Measurements from ENCODE around the gene RAI1. TPM values are rescaled to one million over a fixed set of nuclear protein-coding genes. Genes with fewer than 3 reads are reported as not detected.

RAI1 gene
- total RNA-seq, 1 donor from 2014 or later = 46.2 TPM

DNA sequence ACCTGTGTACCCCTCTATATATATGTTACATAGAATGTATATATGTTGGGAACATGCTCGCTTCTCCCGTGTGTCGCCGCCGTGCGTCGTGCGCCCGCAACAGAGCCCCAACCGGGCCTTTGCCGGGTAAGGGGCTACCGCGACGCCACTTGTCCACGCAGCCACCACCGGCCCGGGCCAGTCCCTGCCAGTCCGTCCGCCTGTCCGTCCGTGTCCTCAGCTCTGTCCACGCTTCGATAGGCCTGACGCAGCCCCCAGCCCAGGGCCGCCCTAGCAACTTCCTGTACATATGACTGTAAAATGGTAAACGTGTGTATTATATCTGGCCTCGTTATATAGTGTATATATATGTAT, 129.6 kb downstream of the RAI1 start:
- no peak overlapping the region for H3K27ac Mint-ChIP-seq (ENCODE audit: unreplicated experiment)
- TF ChIP-seq, protein P1, sequence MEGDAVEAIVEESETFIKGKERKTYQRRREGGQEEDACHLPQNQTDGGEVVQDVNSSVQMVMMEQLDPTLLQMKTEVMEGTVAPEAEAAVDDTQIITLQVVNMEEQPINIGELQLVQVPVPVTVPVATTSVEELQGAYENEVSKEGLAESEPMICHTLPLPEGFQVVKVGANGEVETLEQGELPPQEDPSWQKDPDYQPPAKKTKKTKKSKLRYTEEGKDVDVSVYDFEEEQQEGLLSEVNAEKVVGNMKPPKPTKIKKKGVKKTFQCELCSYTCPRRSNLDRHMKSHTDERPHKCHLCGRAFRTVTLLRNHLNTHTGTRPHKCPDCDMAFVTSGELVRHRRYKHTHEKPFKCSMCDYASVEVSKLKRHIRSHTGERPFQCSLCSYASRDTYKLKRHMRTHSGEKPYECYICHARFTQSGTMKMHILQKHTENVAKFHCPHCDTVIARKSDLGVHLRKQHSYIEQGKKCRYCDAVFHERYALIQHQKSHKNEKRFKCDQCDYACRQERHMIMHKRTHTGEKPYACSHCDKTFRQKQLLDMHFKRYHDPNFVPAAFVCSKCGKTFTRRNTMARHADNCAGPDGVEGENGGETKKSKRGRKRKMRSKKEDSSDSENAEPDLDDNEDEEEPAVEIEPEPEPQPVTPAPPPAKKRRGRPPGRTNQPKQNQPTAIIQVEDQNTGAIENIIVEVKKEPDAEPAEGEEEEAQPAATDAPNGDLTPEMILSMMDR (IDR thresholded peaks at IDR 0.05; ENCODE audit: unreplicated experiment) = no peak
- no peaks in the 10 kb centered on the region for H3K9me3 Mint-ChIP-seq (ENCODE audit: unreplicated experiment)
- peaks cover 16% of the 10 kb centered on the region for H3K4me1 Mint-ChIP-seq (ENCODE audit: unreplicated experiment)
- no peak for DNase-seq (ENCODE audit: low spot score)
- peaks cover 12% of the 10 kb centered on the region for H3K36me3 Mint-ChIP-seq (ENCODE audit: low read depth, unreplicated experiment)
- H3K4me3 Mint-ChIP-seq (ENCODE audit: unreplicated experiment) = no peak overlapping the region
- H3K27me3 Mint-ChIP-seq (ENCODE audit: unreplicated experiment) = peaks cover 40% of the 10 kb centered on the region

DNA sequence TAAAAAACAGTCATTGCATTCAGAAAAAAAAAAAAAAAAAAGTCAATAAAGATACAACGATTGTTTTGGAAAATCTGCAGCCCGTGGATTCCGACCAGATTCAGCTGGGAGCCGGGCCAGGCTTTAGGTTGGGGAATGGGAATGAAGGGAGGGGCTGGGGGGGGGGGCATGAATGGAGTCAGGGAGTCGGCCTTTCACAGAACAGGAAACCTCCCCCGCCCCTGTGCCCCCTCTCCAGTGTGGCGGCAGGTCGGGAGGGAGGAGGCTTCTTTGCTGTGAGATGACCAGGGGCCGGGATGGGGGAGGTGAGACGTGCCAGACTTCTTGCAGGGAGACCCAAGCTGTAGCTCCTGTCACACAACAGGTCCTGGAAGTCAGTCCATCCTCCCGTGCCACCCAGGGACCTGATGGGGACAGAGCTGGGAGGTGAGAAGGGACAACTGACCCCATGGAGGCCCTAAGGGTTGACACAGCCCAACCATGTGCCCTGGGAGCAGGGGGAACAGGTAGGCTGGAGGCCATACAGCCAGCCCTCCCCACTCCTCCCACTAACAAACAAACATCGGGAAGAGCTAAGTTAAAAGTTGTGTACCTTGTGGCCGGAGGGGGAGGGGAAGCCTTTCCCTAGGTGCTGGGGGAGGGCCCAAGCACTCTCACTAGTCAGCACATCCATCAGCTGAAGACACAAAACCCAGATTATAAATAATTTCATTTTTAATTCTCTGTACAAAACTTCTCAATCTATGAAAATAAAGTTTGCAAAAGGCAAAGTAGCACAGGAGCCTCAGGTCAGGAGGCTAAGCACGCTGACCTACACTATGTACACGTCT, 130.3 kb downstream of the RAI1 start:
- Mint-ChIP-seq H3K36me3 (ENCODE audit: low read depth, unreplicated experiment) (peaks cover 7% of the 10 kb centered on the region), H3K9me3 (ENCODE audit: unreplicated experiment) (no peaks in the 10 kb centered on the region), H3K27me3 (ENCODE audit: unreplicated experiment) (peaks cover 41% of the 10 kb centered on the region), H3K4me1 (ENCODE audit: unreplicated experiment) (peaks cover 16% of the 10 kb centered on the region), H3K4me3 (ENCODE audit: unreplicated experiment) (no peak overlapping the region), H3K27ac (ENCODE audit: unreplicated experiment) (peak overlapping the region; percentile 64)
- TF ChIP-seq, protein P1 (IDR thresholded peaks at IDR 0.05; ENCODE audit: unreplicated experiment) = no peak
- no peak for DNase-seq (ENCODE audit: low spot score)

DNA sequence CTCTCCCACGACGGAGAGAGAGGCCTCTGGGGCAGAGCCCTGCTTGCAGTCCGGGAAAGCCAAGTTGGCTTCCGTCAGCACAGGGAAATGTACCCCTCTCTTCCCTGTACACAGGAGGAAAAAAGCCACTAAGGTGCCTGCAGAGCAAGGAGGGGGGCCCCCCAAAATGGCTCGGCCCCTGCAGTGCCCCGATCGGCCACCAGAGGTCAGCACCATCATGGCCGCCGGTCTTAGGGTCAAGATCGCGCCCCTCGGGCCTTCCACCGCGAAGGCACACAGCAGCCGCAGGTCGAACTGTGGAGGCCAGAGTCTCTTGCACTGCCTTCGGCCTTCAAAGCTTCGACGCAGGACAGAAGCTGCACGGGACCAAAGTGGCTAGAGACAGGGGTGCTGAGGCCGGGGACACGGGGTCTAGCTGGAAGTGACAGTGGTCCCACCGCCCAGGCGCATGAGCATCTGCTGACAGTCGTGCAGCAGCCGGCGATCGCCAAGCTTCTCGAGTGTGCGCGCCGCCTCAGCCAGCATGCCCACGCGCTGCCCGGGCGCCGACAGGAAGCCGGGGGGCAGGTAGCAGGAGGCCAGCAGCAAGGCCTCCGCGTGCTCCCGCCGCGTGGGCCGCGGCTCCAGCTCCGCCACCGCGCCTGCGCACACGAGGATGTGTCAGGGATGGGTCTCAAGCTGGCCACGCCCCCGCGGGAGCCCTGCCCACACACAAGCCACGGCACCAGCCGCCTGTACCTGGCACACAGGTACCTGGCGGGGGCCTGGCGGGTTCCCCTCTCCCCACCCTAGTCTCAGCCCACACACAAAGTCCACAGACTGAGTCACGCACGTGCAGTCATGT, 131.2 kb downstream of the RAI1 start:
- Mint-ChIP-seq H3K9me3 (ENCODE audit: unreplicated experiment) (no peaks in the 10 kb centered on the region), H3K27me3 (ENCODE audit: unreplicated experiment) (peaks cover 42% of the 10 kb centered on the region), H3K4me3 (ENCODE audit: unreplicated experiment) (no peak overlapping the region), H3K36me3 (ENCODE audit: low read depth, unreplicated experiment) (peaks cover 4% of the 10 kb centered on the region), H3K27ac (ENCODE audit: unreplicated experiment) (peak overlapping the region; percentile 64), H3K4me1 (ENCODE audit: unreplicated experiment) (peaks cover 12% of the 10 kb centered on the region)
- TF ChIP-seq, protein P1 (IDR thresholded peaks at IDR 0.05; ENCODE audit: unreplicated experiment) = peak; percentile 100
- DNase-seq (ENCODE audit: low spot score) = peak; percentile 90

DNA sequence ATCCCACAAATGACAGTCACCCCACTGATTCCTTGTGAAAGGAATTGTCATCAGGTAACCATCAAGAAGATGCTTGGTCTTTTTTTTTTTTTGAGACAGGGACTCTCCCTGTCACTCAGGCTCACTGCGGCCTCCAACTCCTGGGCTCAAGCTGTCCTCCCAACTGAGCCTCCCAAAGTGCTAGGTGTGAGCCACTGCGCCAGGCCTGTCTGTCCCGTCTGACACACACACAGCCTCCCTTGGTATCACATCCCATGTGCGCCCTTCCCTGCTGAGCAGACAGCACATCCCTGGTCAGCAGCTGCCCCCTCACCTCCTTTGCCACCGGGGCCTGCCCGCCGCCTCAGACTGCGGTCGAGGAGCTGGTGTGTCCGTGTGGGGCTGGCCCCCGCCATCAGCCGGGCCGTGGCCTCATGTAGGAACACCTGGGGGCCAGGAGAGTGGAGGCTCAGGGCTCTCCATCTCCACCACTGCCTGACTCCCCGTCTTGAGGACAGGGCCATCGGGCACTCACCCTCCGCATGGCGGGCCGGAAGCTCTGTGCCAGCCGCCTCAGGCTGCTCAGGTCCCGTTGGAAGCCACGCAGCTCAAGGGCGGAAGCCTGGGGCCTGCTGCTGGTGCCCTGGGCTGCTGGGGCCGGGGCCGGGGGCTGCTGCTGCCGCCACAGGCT, 131.9 kb downstream of the RAI1 start:
- Mint-ChIP-seq H3K27ac (ENCODE audit: unreplicated experiment) (no peak overlapping the region), H3K4me3 (ENCODE audit: unreplicated experiment) (no peak overlapping the region), H3K4me1 (ENCODE audit: unreplicated experiment) (peaks cover 12% of the 10 kb centered on the region), H3K27me3 (ENCODE audit: unreplicated experiment) (peaks cover 42% of the 10 kb centered on the region), H3K36me3 (ENCODE audit: low read depth, unreplicated experiment) (peaks cover 7% of the 10 kb centered on the region), H3K9me3 (ENCODE audit: unreplicated experiment) (no peaks in the 10 kb centered on the region)
- no peak for DNase-seq (ENCODE audit: low spot score)
- TF ChIP-seq, protein P1 (IDR thresholded peaks at IDR 0.05; ENCODE audit: unreplicated experiment) = no peak

Data from endothelial cell (in vitro differentiated cells).